Naive thymus-derived CD8-positive, alpha-beta T cell (primary cell): Measurements from ENCODE around the gene IKZF5. TPM values are rescaled to one million over a fixed set of nuclear protein-coding genes. Genes with fewer than 3 reads are reported as not detected.
A peak's percentile ranks its signal among the peaks of the same experiment; 100 is the strongest.

Experiments
- ATAC-seq, 2 donors: fragments of 150-1000 bp; cut with Tn5 transposase in 1 of 2; sonication (Bioruptor Pico), chemical (Tn5 transposase) in 1 of 2; 1 replicate in 1 of 2; 2 replicates in 1 of 2; pipeline ENCODE4 v1.10.0; 2021; ENCODE audit warnings: mild to moderate bottlenecking in 2 of 2, moderate library complexity in 2 of 2
- POLR2A ChIA-PET: fragments of 350-600 bp; sonication (Branson Sonifier 250); formaldehyde crosslinking; loops from one replicate; lab custom pipeline; 2021; ENCODE audit warnings: antibody characterized with exemption; lab: Charles Lee
- DNase-seq, 10 donors: peaks; one replicate each; pipeline versions ENCODE4 v3.0.0 to v3.0.0-alpha.2; 2020 to 2022
- H3K27ac Mint-ChIP-seq, 10 donors: one replicate each; pipeline ENCODE4 v1.8.0; 2020 to 2022; ENCODE audit warnings: mild to moderate bottlenecking in 10 of 10, mixed read lengths in 10 of 10, moderate library complexity in 4 of 10, inconsistent platforms in 1 of 10
- H3K27me3 Mint-ChIP-seq, 5 donors: one replicate each; pipeline ENCODE4 v1.8.0; 2021 to 2022; ENCODE audit warnings: mixed read lengths in 5 of 5
- H3K36me3 Mint-ChIP-seq, 3 donors: one replicate each; pipeline ENCODE4 v1.8.0; 2020 to 2022; ENCODE audit warnings: mixed read lengths in 3 of 3, mild to moderate bottlenecking in 2 of 3, inconsistent platforms in 1 of 3
- H3K4me1 Mint-ChIP-seq, 4 donors: one replicate each; pipeline ENCODE4 v1.8.0; 2021 to 2022; ENCODE audit warnings: mixed read lengths in 4 of 4
- H3K4me3 Mint-ChIP-seq, 10 donors: one replicate each; pipeline ENCODE4 v1.8.0; 2020 to 2022; ENCODE audit warnings: mild to moderate bottlenecking in 10 of 10, mixed read lengths in 10 of 10, moderate library complexity in 6 of 10, inconsistent platforms in 1 of 10
- H3K9me3 Mint-ChIP-seq, 9 donors: one replicate each; pipeline ENCODE4 v1.8.0; 2020 to 2022; ENCODE audit warnings: mixed read lengths in 9 of 9, mild to moderate bottlenecking in 3 of 9, inconsistent platforms in 1 of 9, moderate library complexity in 1 of 9
- polyA plus RNA-seq, 3 donors: library from polyadenylated mRNA; unstranded; fragments of 300-500 nt; fragmentation: Illumina TruSeq; gene quantifications; one replicate each; pipeline ENCODE4 v1.2.3, GENCODE V29; 2021
- total RNA-seq, 8 experiments: library from RNA in 2 of 8; stranded (reverse) in 2 of 8; gene quantifications; one replicate each; pipeline ENCODE4 v1.2.3 and lab custom pipeline; 2021 to 2026

Gene IKZF5
- total and polyA plus RNA-seq, 5 experiments from 2014 or later = 13.1 to 50.5 (median 22.2) TPM

DNA sequence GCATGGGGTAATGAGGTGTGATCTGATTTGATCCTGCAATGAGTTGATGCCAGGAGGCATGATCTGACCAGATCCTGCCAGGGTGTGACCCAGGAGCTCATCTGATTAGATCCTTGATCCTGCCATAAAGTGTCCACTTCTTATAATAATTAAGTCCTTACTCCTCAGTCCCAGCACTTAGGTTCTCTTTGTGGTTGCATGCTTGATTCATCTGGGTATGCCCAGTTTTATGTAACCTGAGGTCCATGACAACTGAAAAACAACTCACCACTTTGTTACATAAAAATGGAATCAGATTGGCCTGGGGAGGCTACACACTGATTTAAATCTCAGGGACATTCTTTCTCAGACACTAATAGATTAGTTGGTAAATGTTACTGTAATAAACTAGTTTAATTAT is 19.3 kb upstream of the IKZF5 start:
- Mint-ChIP-seq H3K27ac (no peak overlapping the region), H3K36me3 (peaks cover 0 to 5% (median 0%) of the 10 kb centered on the region in 3 donors), H3K27me3 (no peaks in the 10 kb centered on the region), H3K9me3 (no peaks in the 10 kb centered on the region), H3K4me3 (no peak overlapping the region), H3K4me1 (peaks cover 0 to 7% (median under 1%) of the 10 kb centered on the region in 4 donors)
- ATAC-seq (no peak), DNase-seq (no peak)
- POLR2A ChIA-PET = no interaction called here

DNA sequence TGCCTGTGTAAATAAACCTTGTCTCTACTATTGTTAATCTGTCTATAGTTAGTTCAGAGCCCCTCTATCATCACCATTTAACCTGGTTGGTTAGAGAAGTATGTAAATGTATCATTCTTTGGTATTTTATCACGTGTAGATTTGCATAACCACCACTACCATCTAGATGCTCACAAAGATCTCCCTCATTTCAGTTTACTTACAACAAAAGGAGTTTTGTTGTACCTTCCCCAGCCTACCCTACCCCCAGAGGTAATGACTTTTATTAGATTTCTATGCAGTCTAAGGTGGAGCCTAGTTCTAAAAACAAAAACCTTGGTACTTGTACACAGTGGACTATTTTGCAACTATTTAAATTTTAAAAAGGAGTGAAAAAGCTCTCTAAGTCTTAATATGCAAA is 17.7 kb upstream of the IKZF5 start:
- Mint-ChIP-seq H3K4me1 (peaks cover 0 to 5% (median under 1%) of the 10 kb centered on the region in 4 donors), H3K27me3 (no peaks in the 10 kb centered on the region), H3K27ac (peak overlapping the region in 1 of 10 donors; percentile 18), H3K36me3 (peaks cover 0 to 3% (median 0%) of the 10 kb centered on the region in 3 donors), H3K4me3 (no peak overlapping the region), H3K9me3 (no peaks in the 10 kb centered on the region)
- POLR2A ChIA-PET = no interaction called here
- ATAC-seq = no peak
- DNase-seq = no peak

DNA sequence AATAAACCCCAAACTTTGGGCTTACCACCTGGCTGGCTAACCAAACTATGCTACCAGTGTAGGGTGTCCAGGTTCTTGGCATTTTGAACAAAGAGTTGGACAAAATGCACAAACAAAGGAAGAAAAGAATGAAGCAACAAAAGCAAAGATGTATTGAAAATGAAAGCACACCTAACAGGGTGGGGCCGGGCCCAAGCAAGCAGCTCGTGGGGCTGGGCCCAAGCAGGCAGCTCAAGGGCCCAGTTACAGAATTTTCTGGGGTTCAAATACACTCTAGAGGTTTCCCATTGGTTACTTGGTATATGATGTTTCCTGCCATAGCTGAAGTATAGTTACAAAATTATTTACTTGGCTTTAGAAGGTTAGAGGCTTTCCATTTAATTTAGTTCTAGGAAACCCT is 15.9 kb upstream of the IKZF5 start:
- Mint-ChIP-seq H3K27me3 (no peaks in the 10 kb centered on the region), H3K36me3 (peaks cover 0 to 3% (median 0%) of the 10 kb centered on the region in 3 donors), H3K4me3 (no peak overlapping the region), H3K9me3 (no peaks in the 10 kb centered on the region), H3K4me1 (peaks cover 0 to 4% (median under 1%) of the 10 kb centered on the region in 4 donors), H3K27ac (no peak overlapping the region)
- POLR2A ChIA-PET = no interaction called here
- ATAC-seq (no peak), DNase-seq (no peak)

DNA sequence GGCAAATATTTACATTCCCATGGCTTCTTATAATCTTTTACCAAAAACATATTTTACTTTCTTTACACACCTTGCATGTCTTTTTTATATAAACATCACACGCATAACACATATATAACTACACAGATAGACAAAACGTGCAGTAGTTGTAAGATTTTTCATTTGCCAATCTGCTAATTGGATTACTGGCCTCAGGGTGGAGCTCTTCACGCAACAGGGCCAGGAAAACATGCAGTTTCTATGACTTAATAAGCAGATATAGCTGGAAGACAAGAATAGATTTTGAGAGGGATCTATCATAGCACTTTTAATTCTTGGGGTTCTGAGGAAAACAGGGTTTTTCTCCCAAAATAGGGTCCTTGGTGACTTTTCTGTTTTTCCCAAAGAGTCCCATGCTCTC is 12.9 kb upstream of the IKZF5 start:
- H3K4me3 Mint-ChIP-seq = no peak overlapping the region
- H3K9me3 Mint-ChIP-seq = no peaks in the 10 kb centered on the region
- no peak for ATAC-seq
- H3K27me3 Mint-ChIP-seq = no peaks in the 10 kb centered on the region
- H3K27ac Mint-ChIP-seq = peak overlapping the region in 1 of 10 donors; percentile 11
- H3K36me3 Mint-ChIP-seq = peaks cover 0 to 6% (median 0%) of the 10 kb centered on the region in 3 donors
- POLR2A ChIA-PET = no interaction called here
- DNase-seq = no peak
- H3K4me1 Mint-ChIP-seq = peaks cover 0 to 5% (median 2%) of the 10 kb centered on the region in 4 donors

DNA sequence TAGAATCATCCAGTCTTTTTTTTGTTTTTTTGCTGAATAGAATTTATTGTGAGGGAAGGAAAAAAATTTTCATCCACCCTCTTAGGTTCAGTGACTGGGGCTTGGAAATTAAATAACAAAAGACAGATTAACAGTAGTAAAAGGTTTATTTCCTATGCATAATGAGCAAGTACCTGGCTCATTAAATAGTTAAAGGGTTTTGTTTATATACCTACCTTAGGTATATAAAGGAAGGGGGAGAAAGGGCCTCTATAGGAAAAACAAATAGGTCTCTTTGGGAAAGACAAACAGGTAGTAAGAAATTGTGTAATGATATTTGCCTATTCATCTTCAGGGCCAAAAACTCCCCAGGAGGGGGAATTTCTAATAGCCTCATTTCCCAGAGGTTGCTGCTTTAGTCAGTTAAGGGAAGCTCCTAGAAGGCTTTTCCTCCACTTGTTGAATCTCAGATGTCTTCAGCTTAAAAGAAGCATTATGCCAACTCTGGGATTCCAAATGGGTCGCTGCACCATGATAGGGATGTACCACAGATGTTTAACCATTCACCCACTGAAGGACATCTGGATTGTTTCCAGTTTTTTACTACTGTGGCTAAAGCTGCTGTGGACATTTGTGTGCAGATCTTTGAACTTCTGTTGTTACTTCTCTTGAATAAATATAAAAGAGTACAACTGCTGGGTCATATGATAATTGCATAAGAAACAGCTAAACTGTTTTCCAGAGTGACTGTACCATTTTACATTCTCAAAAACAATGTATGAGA is 11.5 kb upstream of the IKZF5 start:
- no peak for ATAC-seq
- Mint-ChIP-seq H3K4me3 (no peak overlapping the region), H3K36me3 (peaks cover 0 to 11% (median 0%) of the 10 kb centered on the region in 3 donors), H3K4me1 (peaks cover 0 to 14% (median 6%) of the 10 kb centered on the region in 4 donors), H3K27ac (no peak overlapping the region), H3K27me3 (no peaks in the 10 kb centered on the region), H3K9me3 (no peaks in the 10 kb centered on the region)
- no peak for DNase-seq
- POLR2A ChIA-PET = interaction anchor here (1.3 kb wide), 1 partner anchor 11 kb away, joined by 3 read pairs; no protein-coding TSS in a partner anchor

DNA sequence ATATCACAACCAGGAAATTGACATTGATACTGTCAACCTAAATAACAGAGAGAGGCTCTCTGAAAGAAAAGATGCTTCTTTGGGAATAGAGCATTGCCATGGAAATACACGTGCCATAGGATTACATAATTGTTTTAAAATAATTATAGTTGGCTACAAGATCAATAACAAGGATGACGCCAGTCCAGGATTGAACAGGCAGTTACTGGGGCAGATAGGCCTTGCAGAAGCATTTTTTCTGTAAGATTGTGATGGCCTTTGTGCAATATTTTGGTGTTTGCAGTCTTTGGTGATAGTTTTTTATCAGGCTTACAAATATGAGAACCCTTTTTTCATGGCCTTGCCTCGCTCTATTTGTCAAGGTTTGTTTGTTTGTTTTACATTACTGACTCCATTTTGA is 10.7 kb upstream of the IKZF5 start:
- H3K4me1 Mint-ChIP-seq = peaks cover 0 to 18% (median 7%) of the 10 kb centered on the region in 4 donors
- ATAC-seq (no peak), DNase-seq (no peak)
- H3K27ac Mint-ChIP-seq = no peak overlapping the region
- POLR2A ChIA-PET = no interaction called here
- H3K36me3 Mint-ChIP-seq = peaks cover under 1 to 12% (median 4%) of the 10 kb centered on the region in 3 donors
- no peaks in the 10 kb centered on the region for H3K27me3 Mint-ChIP-seq
- H3K9me3 Mint-ChIP-seq = no peaks in the 10 kb centered on the region
- H3K4me3 Mint-ChIP-seq = no peak overlapping the region

DNA sequence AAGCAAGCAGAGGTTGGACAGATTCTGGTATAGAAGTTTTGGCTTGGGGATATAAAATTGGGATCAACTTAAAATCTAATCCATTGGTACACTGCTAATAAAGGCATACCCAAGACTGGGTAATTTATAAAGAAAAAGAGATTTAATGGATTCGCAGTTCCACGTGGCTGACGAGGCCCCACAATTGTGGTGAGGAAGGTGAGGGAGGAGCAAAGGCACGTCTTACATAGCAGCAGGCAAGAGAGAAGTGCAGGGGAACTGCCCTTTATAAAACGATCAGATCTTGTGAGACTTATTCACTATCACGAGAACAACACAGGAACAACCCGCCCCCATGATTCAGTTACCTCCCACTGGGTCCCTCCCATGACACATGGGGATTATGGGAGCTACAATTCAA is 9.9 kb upstream of the IKZF5 start:
- POLR2A ChIA-PET = no interaction called here
- ATAC-seq = no peak
- H3K27ac Mint-ChIP-seq = peak overlapping the region in 3 of 10 donors; percentile 22 to 24 (median 23)
- no peaks in the 10 kb centered on the region for H3K9me3 Mint-ChIP-seq
- peaks cover 4 to 10% (median 5%) of the 10 kb centered on the region in 3 donors for H3K36me3 Mint-ChIP-seq
- H3K4me1 Mint-ChIP-seq = peaks cover 0 to 23% (median 7%) of the 10 kb centered on the region in 4 donors
- H3K27me3 Mint-ChIP-seq = no peaks in the 10 kb centered on the region
- no peak for DNase-seq
- H3K4me3 Mint-ChIP-seq = no peak overlapping the region

DNA sequence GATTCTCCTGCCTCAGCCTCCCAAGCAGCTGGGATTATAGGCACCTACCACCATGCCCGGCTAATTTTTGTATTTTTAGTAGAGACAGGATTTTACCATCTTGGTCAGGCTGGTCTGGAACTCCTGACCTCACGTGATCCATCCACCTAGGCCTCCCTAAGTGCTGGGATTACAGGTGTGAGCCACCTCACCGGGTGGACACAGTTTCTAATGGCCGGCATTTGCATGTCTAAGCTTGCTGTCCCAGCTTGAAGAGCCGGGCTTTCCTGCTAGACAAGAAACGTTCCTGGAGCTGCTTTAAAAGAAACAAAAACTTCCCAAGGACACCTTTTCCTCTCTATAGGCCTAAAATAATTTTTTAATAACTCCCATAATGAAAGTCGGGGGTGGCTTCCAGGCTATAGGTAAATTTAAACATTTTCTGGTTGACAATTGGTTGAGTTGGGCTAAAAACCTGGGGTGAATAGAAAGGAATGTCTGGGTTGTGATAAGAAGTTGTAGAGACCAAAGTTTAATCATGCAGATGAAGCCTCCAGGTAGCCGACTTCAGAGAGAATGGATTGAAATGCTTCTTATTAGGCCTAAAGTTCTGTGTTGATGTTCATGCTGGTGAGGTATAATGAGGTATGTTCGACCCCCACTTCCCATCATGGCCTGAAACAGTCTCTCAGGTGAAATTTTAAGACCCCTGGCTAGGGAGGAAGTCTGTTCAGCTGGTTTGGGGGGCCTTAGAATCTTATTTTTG is 9.0 kb upstream of the IKZF5 start:
- Mint-ChIP-seq H3K27me3 (no peaks in the 10 kb centered on the region), H3K9me3 (no peaks in the 10 kb centered on the region), H3K4me1 (peaks cover 0 to 23% (median 7%) of the 10 kb centered on the region in 4 donors), H3K4me3 (no peak overlapping the region), H3K36me3 (peaks cover 5 to 11% (median 7%) of the 10 kb centered on the region in 3 donors), H3K27ac (peak overlapping the region in 1 of 10 donors; percentile 23)
- DNase-seq = no peak
- POLR2A ChIA-PET = no interaction called here
- ATAC-seq = no peak

DNA sequence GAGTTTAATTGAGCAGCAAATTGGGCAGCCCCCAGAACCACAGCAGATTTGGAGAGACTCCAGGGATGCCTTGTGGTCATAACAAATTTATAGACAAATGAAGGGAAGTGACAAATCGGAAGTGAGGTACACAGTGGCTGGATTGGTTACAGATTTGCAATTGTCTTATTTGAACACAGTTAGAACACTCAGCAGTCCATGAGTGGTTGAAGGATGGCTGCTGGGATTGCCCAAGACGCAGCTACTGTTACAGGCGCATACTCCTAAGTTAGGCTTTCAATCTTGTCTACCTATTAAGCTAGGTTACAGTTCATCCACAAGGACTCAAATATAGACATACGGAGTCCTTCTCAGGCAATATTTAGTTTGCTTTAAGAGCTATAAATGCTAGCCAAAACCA is 7.6 kb upstream of the IKZF5 start:
- POLR2A ChIA-PET = no interaction called here

DNA sequence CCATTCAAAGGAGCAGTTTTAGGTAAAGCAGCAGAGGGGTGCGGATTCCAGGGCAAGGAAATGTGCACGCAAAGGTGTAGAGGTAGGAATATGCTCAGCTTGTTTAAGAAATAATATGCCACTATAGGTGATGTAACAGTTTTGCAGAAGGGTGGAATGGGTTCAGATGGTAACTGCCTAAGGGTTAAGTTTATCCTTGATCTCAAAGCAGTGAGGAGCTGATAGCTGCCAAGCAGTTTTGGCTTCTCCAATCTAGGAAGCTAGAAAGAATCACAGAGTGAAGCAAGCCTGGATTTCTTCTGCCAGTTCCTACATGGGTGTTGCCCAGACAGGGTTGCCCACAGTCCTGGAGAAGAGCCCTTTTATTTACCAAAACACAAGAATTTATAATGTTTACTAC is 6.2 kb upstream of the IKZF5 start:
- Mint-ChIP-seq H3K27me3 (no peaks in the 10 kb centered on the region), H3K36me3 (peaks cover 5 to 20% (median 14%) of the 10 kb centered on the region in 3 donors), H3K4me3 (no peak overlapping the region), H3K4me1 (peaks cover 14 to 37% (median 17%) of the 10 kb centered on the region in 4 donors), H3K9me3 (no peaks in the 10 kb centered on the region), H3K27ac (no peak overlapping the region)
- POLR2A ChIA-PET = interaction anchor here (0.5 kb wide), 1 partner anchor 224 kb away, joined by 3 read pairs; no protein-coding TSS in a partner anchor
- ATAC-seq (no peak), DNase-seq (no peak)

More for the DNA sequence above, 7.6 kb upstream of the IKZF5 start:
- no peak overlapping the region for H3K4me3 Mint-ChIP-seq
- ATAC-seq (no peak), DNase-seq (no peak)
- H3K9me3 Mint-ChIP-seq = no peaks in the 10 kb centered on the region
- H3K27me3 Mint-ChIP-seq = no peaks in the 10 kb centered on the region
- no peak overlapping the region for H3K27ac Mint-ChIP-seq
- peaks cover under 1 to 23% (median 7%) of the 10 kb centered on the region in 4 donors for H3K4me1 Mint-ChIP-seq
- peaks cover 5 to 20% (median 14%) of the 10 kb centered on the region in 3 donors for H3K36me3 Mint-ChIP-seq

DNA sequence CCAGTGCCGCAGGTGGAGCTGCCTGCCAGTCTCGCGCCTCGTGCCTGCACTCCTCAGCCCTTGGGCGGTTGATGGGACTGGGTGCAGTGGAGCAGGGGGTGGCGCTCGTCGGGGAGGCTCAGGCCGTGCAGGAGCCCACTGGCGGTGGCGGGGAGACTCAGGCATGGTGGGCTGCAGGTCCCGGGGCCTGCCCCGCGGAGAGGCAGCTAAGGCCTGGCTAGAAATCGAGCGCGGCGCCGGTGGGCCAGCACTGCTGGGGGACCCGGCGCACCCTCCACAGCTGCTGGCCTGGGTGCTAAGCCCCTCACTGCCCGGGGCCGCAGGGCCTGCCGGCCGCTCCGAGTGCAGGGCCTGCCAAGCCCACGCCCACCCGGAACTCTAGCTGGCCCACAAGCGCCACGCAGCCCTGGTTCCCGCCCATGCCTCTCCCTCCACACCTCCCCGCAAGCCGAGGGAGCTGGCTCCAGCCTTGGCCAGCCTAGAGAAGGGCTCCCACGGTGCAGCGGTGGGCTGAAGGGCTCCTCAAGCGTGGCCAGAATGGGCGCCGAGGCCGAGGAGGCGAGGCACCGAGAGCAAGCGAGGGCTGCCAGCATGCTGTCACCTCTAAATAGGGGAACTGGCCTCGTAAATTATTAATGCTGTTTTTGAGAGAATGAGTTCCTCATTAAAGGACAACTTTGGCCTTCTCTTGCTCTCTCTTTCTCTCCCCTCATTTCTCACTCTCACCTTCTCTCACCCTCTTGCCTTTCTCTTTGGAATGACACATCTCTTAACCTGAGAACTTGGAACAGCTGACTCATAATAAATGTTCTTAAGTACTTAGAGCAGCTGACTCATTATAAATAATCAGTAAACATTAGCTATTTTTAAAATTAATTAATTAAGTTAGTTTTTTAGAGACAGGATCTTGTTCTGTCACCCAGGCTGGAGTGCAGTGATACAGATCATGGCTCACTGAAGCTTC is 5.1 kb upstream of the IKZF5 start:
- no peaks in the 10 kb centered on the region for H3K9me3 Mint-ChIP-seq
- peaks cover 6 to 20% (median 14%) of the 10 kb centered on the region in 3 donors for H3K36me3 Mint-ChIP-seq
- H3K27ac Mint-ChIP-seq = no peak overlapping the region
- DNase-seq = no peak
- no peak for ATAC-seq
- peaks cover 20 to 46% (median 22%) of the 10 kb centered on the region in 4 donors for H3K4me1 Mint-ChIP-seq
- POLR2A ChIA-PET = no interaction called here
- H3K27me3 Mint-ChIP-seq = no peaks in the 10 kb centered on the region
- no peak overlapping the region for H3K4me3 Mint-ChIP-seq

DNA sequence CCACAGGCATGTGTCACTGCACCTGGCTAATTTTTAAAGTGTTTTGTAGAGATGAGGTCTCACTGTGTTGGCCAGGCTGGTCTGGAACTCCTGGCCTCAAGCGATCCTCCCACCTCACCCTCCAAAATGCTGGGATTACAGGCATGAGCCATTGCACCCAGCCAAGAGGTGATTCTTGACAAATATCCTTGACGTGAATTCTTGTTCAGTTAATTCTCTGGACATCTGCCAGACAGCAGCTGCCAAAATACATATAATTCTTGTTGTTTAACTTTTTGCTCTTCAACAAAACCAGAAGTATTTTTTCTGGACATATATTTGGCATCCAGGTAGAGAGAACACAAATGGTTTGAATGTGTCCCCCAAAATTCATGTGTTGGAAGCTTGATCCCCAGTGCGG is 3.4 kb upstream of the IKZF5 start:
- Mint-ChIP-seq H3K4me1 (peaks cover 29 to 59% (median 33%) of the 10 kb centered on the region in 4 donors), H3K4me3 (no peak overlapping the region), H3K9me3 (no peaks in the 10 kb centered on the region), H3K27me3 (no peaks in the 10 kb centered on the region), H3K27ac (no peak overlapping the region), H3K36me3 (peaks cover 10 to 18% (median 14%) of the 10 kb centered on the region in 3 donors)
- ATAC-seq (no peak), DNase-seq (no peak)
- POLR2A ChIA-PET = interaction anchor here (0.6 kb wide), 1 partner anchor 130 kb away, joined by 3 read pairs; no protein-coding TSS in a partner anchor
